ENCODE measurements around the gene GSTA1.
"Not testable (repeated sequence)": the region's sequence is repeated elsewhere in the genome, so short reads cannot be mapped to it uniquely, and the experiment has no call there.

GSTA1 gene

GRCh38 chr6:52757651-52758338 lies 45.8 kb downstream of the GSTA1 start:
- not testable (repeated sequence) for DNase-seq (ENCODE audit: low read depth)

GRCh38 chr6:52754443-52754842 lies 49.2 kb downstream of the GSTA1 start:
- DNase-seq (ENCODE audit: low read depth) = no peak

- not testable (repeated sequence) for DNase-seq (ENCODE audit: low read depth)
Observed at GRCh38 chr6:52753137-52753536, 50.5 kb downstream of the GSTA1 start.

GRCh38 chr6:52752310-52752709 lies 51.3 kb downstream of the GSTA1 start:
- no peak for DNase-seq (ENCODE audit: low read depth)

GRCh38 chr6:52749556-52750152 lies 54.0 kb downstream of the GSTA1 start:
- DNase-seq (ENCODE audit: low read depth) = no peak

GRCh38 chr6:52747301-52747700 lies 56.3 kb downstream of the GSTA1 start:
- not testable (repeated sequence) for DNase-seq (ENCODE audit: low read depth)

- DNase-seq (ENCODE audit: low read depth) = no peak
Observed at GRCh38 chr6:52746213-52746612, 57.4 kb downstream of the GSTA1 start.

GRCh38 chr6:52745764-52746201 lies 57.8 kb downstream of the GSTA1 start:
- DNase-seq (ENCODE audit: low read depth) = no peak

- no peak for DNase-seq (ENCODE audit: low read depth)
Observed at GRCh38 chr6:52741872-52742271, 61.7 kb downstream of the GSTA1 start.

Data from stimulated activated CD8-positive, alpha-beta memory T cell treated with anti-CD3 and anti-CD28 coated beads, Interleukin-4, amount 100 ng/mL, for 24 hours (primary cell).